MCF 10A (cell line): ENCODE results near the gene LRRC43. TPM values are rescaled to one million over a fixed set of nuclear protein-coding genes. Genes with fewer than 3 reads are reported as not detected.

Experiments
- BruUV-seq: library from RNA; stranded (reverse); fragments of 400-500 nt; replicated peaks from 2 replicates; lab custom pipeline; 2021; lab: Mats Ljungman, UMichigan
- CTCF ChIA-PET: fragments of 300-600 bp; sonication (Branson Sonifier 250); formaldehyde crosslinking; extraction: SDS; loops from one replicate; lab custom pipeline; 2021; ENCODE audit warnings: antibody characterized with exemption, inconsistent platforms; lab: Yijun Ruan, JAX
- POLR2A ChIA-PET: fragments of 300-600, 350-650 bp; sonication (Branson Sonifier 250); formaldehyde crosslinking; extraction: SDS; loops from one replicate; lab custom pipeline; 2020; ENCODE audit warnings: antibody characterized with exemption, inconsistent platforms; lab: Yijun Ruan, JAX
- DNase-seq: peaks from one replicate; pipeline ENCODE4 v3.0.0-alpha.2; 2018; ENCODE audit not compliant: unreplicated experiment
- H3K27ac Mint-ChIP-seq: one replicate; pipeline ENCODE4 v1.8.0; 2022; ENCODE audit warnings: mild to moderate bottlenecking, low read depth, mixed read lengths; ENCODE audit not compliant: unreplicated experiment
- H3K27me3 Mint-ChIP-seq: one replicate; pipeline ENCODE4 v1.8.0; 2022; ENCODE audit warnings: mixed read lengths; ENCODE audit not compliant: insufficient read depth, unreplicated experiment
- H3K36me3 Mint-ChIP-seq: one replicate; pipeline ENCODE4 v1.8.0; 2022; ENCODE audit warnings: mild to moderate bottlenecking, moderate library complexity, mixed read lengths; ENCODE audit not compliant: insufficient read depth, unreplicated experiment
- H3K4me1 Mint-ChIP-seq: one replicate; pipeline ENCODE4 v1.8.0; 2022; ENCODE audit warnings: mixed read lengths; ENCODE audit not compliant: insufficient read depth, unreplicated experiment
- H3K4me3 Mint-ChIP-seq: one replicate; pipeline ENCODE4 v1.8.0; 2022; ENCODE audit warnings: mild to moderate bottlenecking, moderate library complexity, mixed read lengths; ENCODE audit not compliant: unreplicated experiment
- H3K9me3 Mint-ChIP-seq: one replicate; pipeline ENCODE4 v1.8.0; 2022; ENCODE audit warnings: mixed read lengths; ENCODE audit not compliant: unreplicated experiment
- CTCF ChIP-seq: fragments of 200-600 bp; IDR thresholded peaks from one replicate; pipeline ENCODE4 v1.8.0; 2022; ENCODE audit warnings: antibody characterized with exemption, mild to moderate bottlenecking; ENCODE audit not compliant: unreplicated experiment
- intact Hi-C: fragments of 100-400 bp; cut with micrococcal nuclease; formaldehyde crosslinking; loops from 2 replicates; pipeline ENCODE4 v1.14.1; 2022
- total RNA-seq: library from RNA; stranded (reverse); gene quantifications from 2 replicates; pipeline ENCODE4 v1.2.3, GENCODE V29; 2022

Gene LRRC43
- total RNA-seq, 1 experiment from 2014 or later = not detected

DNA sequence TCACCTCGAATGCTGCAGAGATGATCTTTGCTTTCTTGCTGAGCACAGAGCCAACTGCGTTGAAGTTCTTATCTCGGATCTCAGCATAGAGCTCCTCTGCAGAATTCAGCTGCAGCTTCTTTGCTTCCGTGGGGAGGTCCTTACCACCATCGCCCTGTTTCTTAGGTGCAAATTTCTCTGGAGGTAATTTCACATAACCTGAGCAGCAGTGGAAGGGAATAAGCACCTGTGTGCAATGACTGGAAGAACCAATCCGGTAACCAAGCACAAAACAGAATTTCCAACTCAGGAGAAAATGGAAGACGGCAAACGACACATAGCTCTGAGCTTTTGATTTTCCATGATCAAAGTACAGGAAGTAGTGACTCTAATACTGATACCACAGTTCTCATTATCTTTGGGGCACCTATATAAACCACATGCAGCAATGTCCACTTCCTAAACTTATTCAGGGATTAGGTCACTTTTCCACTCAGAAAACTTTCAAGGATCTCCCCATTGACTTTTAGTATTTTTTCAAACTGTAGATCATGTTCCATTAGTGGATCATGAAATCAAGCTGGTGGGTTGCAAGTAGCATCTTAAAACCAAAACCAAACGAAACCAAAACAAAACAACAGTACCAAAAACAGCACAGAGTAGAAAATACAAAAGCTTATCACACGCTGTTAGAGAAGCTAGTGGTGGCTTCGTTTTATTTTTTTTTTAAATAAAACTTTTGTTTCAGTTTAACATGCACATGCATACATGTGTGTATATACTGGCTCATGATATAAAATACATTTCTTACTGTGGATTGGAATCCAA, 61.8 kb downstream of the LRRC43 start:
- TF ChIP-seq CTCF = no peak
- BruUV-seq = no TSS peak
- Mint-ChIP-seq H3K27me3 (no peaks in the 10 kb centered on the region), H3K4me3 (no peak overlapping the region), H3K9me3 (no peaks in the 10 kb centered on the region), H3K36me3 (peaks cover 48% of the 10 kb centered on the region), H3K4me1 (no peaks in the 10 kb centered on the region), H3K27ac (no peak overlapping the region)
- CTCF ChIA-PET = interaction anchor here (1.0 kb wide), 1 partner anchor 32 kb away, joined by 4 read pairs; no protein-coding TSS in a partner anchor
- no peak for DNase-seq
- POLR2A ChIA-PET = interaction anchor here (0.6 to 1.8 kb wide), 4 partner anchors 8 to 19 kb away, joined by 3 to 6 read pairs (median 4); partner anchors contain the start of gene DIABLO
- intact Hi-C loops = no loop called here

GRCh38 chr12:122245553-122245952, 62.6 kb downstream of the LRRC43 start:
- no peaks in the 10 kb centered on the region for H3K9me3 Mint-ChIP-seq
- ChIA-PET CTCF (interaction anchor here (0.5 to 1.0 kb wide), 2 partner anchors 32 to 1487 kb away, joined by 4 to 5 read pairs; no protein-coding TSS in a partner anchor), POLR2A (interaction anchor here (0.5 to 1.2 kb wide), 3 partner anchors 20 to 439 kb away, joined by 3 to 6 read pairs (median 3); partner anchors contain the start of gene DIABLO)
- TF ChIP-seq CTCF = no peak
- DNase-seq = no peak
- intact Hi-C loops = no loop called here
- peaks cover 52% of the 10 kb centered on the region for H3K36me3 Mint-ChIP-seq
- no peak overlapping the region for H3K27ac Mint-ChIP-seq
- BruUV-seq = no TSS peak
- H3K4me1 Mint-ChIP-seq = no peaks in the 10 kb centered on the region
- H3K4me3 Mint-ChIP-seq = no peak overlapping the region
- H3K27me3 Mint-ChIP-seq = no peaks in the 10 kb centered on the region

DNA sequence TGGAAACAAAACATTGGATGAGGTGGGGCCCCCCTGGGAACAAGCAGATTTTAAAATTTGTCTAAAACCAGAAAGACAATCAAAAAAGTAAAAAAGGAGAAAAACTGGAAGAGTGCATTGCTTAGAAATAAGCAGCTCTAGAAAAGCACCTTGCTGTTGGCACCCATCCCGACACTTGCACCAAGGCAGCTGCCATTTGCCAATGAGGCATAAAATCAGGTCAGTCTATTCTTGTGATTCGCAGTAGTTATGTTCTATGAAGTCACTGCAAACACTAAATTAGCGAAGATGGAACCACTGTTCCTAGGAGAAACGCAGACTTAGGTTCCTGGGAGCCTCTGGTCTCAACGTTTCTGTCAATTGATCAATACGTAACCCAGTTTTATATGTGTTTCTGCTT, 67.1 kb downstream of the LRRC43 start:
- H3K36me3 Mint-ChIP-seq = peaks cover 42% of the 10 kb centered on the region
- no peak overlapping the region for H3K4me3 Mint-ChIP-seq
- no peaks in the 10 kb centered on the region for H3K27me3 Mint-ChIP-seq
- no peaks in the 10 kb centered on the region for H3K4me1 Mint-ChIP-seq
- BruUV-seq = no TSS peak
- ChIA-PET POLR2A (interaction anchor here (0.5 to 1.5 kb wide), 3 partner anchors 10 to 25 kb away, joined by 3 to 4 read pairs (median 3); no protein-coding TSS in a partner anchor), CTCF (interaction anchor here (0.6 kb wide), 1 partner anchor 12 kb away, joined by 3 read pairs; no protein-coding TSS in a partner anchor)
- H3K9me3 Mint-ChIP-seq = no peaks in the 10 kb centered on the region
- no peak for DNase-seq
- TF ChIP-seq CTCF = no peak
- intact Hi-C loops = no loop called here
- H3K27ac Mint-ChIP-seq = no peak overlapping the region

DNA sequence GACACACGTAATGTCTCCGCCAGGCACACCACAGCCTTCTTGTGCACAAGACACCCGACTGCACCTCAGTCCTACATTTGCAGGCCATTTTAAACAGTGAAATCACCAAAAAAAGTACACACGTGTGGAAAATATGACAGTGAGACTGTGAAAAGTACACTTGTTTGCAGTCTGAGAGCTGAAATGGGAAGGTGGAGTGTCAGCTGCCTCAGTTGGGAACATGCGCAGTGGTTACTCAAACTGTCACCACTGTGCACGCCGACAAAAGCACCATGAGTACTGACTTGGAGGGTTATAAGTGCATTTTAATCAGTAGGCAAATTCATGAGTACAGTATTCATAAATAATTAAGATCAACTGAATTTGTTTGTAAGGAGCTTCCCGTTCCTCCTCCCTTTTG, 67.6 kb downstream of the LRRC43 start:
- Mint-ChIP-seq H3K4me3 (no peak overlapping the region), H3K4me1 (no peaks in the 10 kb centered on the region), H3K9me3 (no peaks in the 10 kb centered on the region), H3K36me3 (peaks cover 47% of the 10 kb centered on the region), H3K27me3 (no peaks in the 10 kb centered on the region), H3K27ac (no peak overlapping the region)
- TF ChIP-seq CTCF = no peak
- intact Hi-C loops = no loop called here
- BruUV-seq = no TSS peak
- POLR2A ChIA-PET = interaction anchor here (0.5 to 1.5 kb wide), 3 partner anchors 10 to 25 kb away, joined by 3 to 4 read pairs (median 3); no protein-coding TSS in a partner anchor
- no peak for DNase-seq
- CTCF ChIA-PET = interaction anchor here (0.6 kb wide), 1 partner anchor 12 kb away, joined by 3 read pairs; no protein-coding TSS in a partner anchor
